GM12873 (cell line): ENCODE data around the gene CDH1.

Source experiments
- TF ChIP-seq, protein P1 (sequence below): IDR thresholded peaks from 2 replicates; pipeline ENCODE4 v1.5.1; 2012; ENCODE audit warnings: low read depth, mild to moderate bottlenecking, moderate library complexity, low read length, control low read depth; ENCODE audit not compliant: insufficient read depth; ENCODE audit errors: missing control alignments

Gene CDH1

GRCh38 chr16:68869492-68870088 lies 132.5 kb downstream of the CDH1 start:
- TF ChIP-seq, protein P1, sequence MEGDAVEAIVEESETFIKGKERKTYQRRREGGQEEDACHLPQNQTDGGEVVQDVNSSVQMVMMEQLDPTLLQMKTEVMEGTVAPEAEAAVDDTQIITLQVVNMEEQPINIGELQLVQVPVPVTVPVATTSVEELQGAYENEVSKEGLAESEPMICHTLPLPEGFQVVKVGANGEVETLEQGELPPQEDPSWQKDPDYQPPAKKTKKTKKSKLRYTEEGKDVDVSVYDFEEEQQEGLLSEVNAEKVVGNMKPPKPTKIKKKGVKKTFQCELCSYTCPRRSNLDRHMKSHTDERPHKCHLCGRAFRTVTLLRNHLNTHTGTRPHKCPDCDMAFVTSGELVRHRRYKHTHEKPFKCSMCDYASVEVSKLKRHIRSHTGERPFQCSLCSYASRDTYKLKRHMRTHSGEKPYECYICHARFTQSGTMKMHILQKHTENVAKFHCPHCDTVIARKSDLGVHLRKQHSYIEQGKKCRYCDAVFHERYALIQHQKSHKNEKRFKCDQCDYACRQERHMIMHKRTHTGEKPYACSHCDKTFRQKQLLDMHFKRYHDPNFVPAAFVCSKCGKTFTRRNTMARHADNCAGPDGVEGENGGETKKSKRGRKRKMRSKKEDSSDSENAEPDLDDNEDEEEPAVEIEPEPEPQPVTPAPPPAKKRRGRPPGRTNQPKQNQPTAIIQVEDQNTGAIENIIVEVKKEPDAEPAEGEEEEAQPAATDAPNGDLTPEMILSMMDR, result no peak

GRCh38 chr16:68873635-68874471 lies 136.8 kb downstream of the CDH1 start:
- TF ChIP-seq, protein P1, result no peak

GRCh38 chr16:68875871-68876270 lies 138.8 kb downstream of the CDH1 start:
- TF ChIP-seq, protein P1, result no peak

DNA sequence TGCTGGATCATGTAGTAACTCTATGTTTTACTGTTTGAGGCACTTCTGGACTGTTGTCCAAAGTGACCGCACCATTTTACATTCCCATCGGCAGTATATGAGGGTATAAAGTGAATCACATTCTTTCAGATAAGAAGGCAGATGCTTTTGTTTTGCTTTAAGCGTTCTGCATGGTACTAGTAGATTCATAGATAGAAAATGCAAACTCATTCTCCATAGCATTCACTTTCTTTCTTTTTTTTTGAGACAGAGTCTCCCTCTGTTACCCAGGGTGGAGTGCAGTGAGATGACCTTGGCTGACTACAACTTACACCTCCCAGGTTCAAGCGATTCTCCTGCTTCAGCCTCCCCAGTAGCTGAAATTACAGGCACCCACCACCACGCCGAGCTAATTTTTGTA lies 146.6 kb downstream of the CDH1 start:
- TF ChIP-seq, protein P1, result no peak

- TF ChIP-seq, protein P1, result no peak
These were observed 147.3 kb downstream of the CDH1 start for GRCh38 chr16:68884401-68884800.
